HEK293 (cell line): ENCODE data around the gene GNPTAB.

Source experiments
- CTCF ChIA-PET: fragments of 350-600 bp; formaldehyde crosslinking; extraction: SDS; loops from one replicate; lab custom pipeline; 2021; ENCODE audit warnings: antibody characterized with exemption; lab: Yijun Ruan, JAX
- POLR2A ChIA-PET: fragments of 300-600 bp; formaldehyde crosslinking; extraction: SDS; loops from one replicate; lab custom pipeline; 2020; ENCODE audit warnings: antibody characterized with exemption, inconsistent platforms; lab: Yijun Ruan, JAX
- H3K27ac ChIP-seq: fragments of 200-500 bp; sonication (Bioruptor generic); 2 replicates; pipeline ENCODE4 v1.5.1; 2014; ENCODE audit warnings: low read depth, low read length, control low read depth, inconsistent platforms; ENCODE audit errors: extremely low read depth
- H3K36me3 ChIP-seq, 2 experiments: fragments of 200-500 bp in 1 of 2; sonication (Bioruptor generic) in 1 of 2; 1 replicate in 1 of 2; 2 replicates in 1 of 2; pipeline ENCODE4 v1.5.1; 2014 to 2017; ENCODE audit warnings: inconsistent platforms in 2 of 2, low read length in 2 of 2; ENCODE audit not compliant: control insufficient read depth in 2 of 2, insufficient read depth in 1 of 2
- H3K4me1 ChIP-seq: fragments of 200-500 bp; sonication (Bioruptor generic); 2 replicates; pipeline ENCODE4 v1.5.1; 2014; ENCODE audit warnings: mild to moderate bottlenecking, low read length, inconsistent platforms; ENCODE audit not compliant: control insufficient read depth, insufficient read depth
- H3K4me3 ChIP-seq: 2 replicates; pipeline ENCODE4 v1.5.1; 2011; ENCODE audit warnings: low read depth, mild to moderate bottlenecking, control low read depth, low read length, moderate library complexity
- H3K9me3 ChIP-seq: fragments of 200-500 bp; sonication (Bioruptor generic); 2 replicates; pipeline ENCODE4 v1.5.1; 2014; ENCODE audit warnings: low read depth, low read length, inconsistent platforms; ENCODE audit not compliant: control insufficient read depth, insufficient read depth
- GLIS2 ChIP-seq: fragments of 450-650 bp; formaldehyde crosslinking; IDR thresholded peaks from 2 replicates; pipeline ENCODE4 v1.5.1; 2016; ENCODE audit warnings: missing biosample characterization, missing genetic modification characterization
- INSM2 ChIP-seq: fragments of 450-650 bp; formaldehyde crosslinking; IDR thresholded peaks from 2 replicates; pipeline ENCODE4 v1.5.1; 2016; ENCODE audit warnings: missing biosample characterization, missing genetic modification characterization
- PATZ1 ChIP-seq: fragments of 450-650 bp; formaldehyde crosslinking; IDR thresholded peaks from 2 replicates; pipeline ENCODE4 v1.5.1; 2016; ENCODE audit warnings: missing biosample characterization, missing genetic modification characterization
- WT1 ChIP-seq: fragments of 450-650 bp; formaldehyde crosslinking; IDR thresholded peaks from 2 replicates; pipeline ENCODE4 v1.5.1; 2016; ENCODE audit warnings: missing biosample characterization, missing genetic modification characterization
- ZBTB11 ChIP-seq: fragments of 450-650 bp; formaldehyde crosslinking; conservative IDR thresholded peaks from 2 replicates; pipeline ENCODE4 v1.5.1; 2016; ENCODE audit warnings: low read depth, missing biosample characterization, missing genetic modification characterization
- ZBTB26 ChIP-seq: fragments of 450-650 bp; formaldehyde crosslinking; optimal IDR thresholded peaks from 2 replicates; pipeline ENCODE3; 2016; ENCODE audit warnings: missing biosample characterization, mild to moderate bottlenecking, missing genetic modification characterization
- ZBTB44 ChIP-seq: fragments of 450-650 bp; IDR thresholded peaks from 2 replicates; pipeline ENCODE4 v1.5.1; 2018; ENCODE audit warnings: missing biosample characterization, mild to moderate bottlenecking, missing genetic modification characterization
- ZBTB48 ChIP-seq: fragments of 450-650 bp; formaldehyde crosslinking; IDR thresholded peaks from 2 replicates; pipeline ENCODE4 v1.5.1; 2016; ENCODE audit warnings: missing biosample characterization, missing genetic modification characterization
- ZIC2 ChIP-seq: fragments of 450-650 bp; formaldehyde crosslinking; IDR thresholded peaks from 2 replicates; pipeline ENCODE4 v1.5.1; 2016; ENCODE audit warnings: missing biosample characterization, missing genetic modification characterization
- ZNF133 ChIP-seq: fragments of 450-650 bp; formaldehyde crosslinking; IDR thresholded peaks from 2 replicates; pipeline ENCODE4 v1.5.1; 2016; ENCODE audit warnings: missing biosample characterization, missing genetic modification characterization
- ZNF292 ChIP-seq: fragments of 450-650 bp; formaldehyde crosslinking; IDR thresholded peaks from 2 replicates; pipeline ENCODE4 v1.5.1; 2016; ENCODE audit warnings: low read depth, missing biosample characterization, missing genetic modification characterization, borderline replicate concordance
- ZNF423 ChIP-seq: fragments of 450-650 bp; formaldehyde crosslinking; IDR thresholded peaks from 2 replicates; pipeline ENCODE4 v1.5.1; 2016; ENCODE audit warnings: missing biosample characterization, missing genetic modification characterization
- ZNF488 ChIP-seq: fragments of 450-650 bp; formaldehyde crosslinking; IDR thresholded peaks from 2 replicates; pipeline ENCODE4 v1.5.1; 2016; ENCODE audit warnings: missing biosample characterization, missing genetic modification characterization
- ZNF510 ChIP-seq: fragments of 450-650 bp; formaldehyde crosslinking; IDR thresholded peaks from 2 replicates; pipeline ENCODE4 v1.5.1; 2018; ENCODE audit warnings: mild to moderate bottlenecking, missing genetic modification characterization, missing biosample characterization; ENCODE audit not compliant: insufficient replicate concordance
- ZNF544 ChIP-seq: fragments of 450-650 bp; formaldehyde crosslinking; IDR thresholded peaks from 2 replicates; pipeline ENCODE4 v1.5.0; 2017; ENCODE audit warnings: missing biosample characterization, missing genetic modification characterization
- ZNF624 ChIP-seq: fragments of 450-650 bp; formaldehyde crosslinking; IDR thresholded peaks from 2 replicates; pipeline ENCODE4 v1.5.1; 2017; ENCODE audit warnings: missing biosample characterization, missing genetic modification characterization
- ZNF677 ChIP-seq: fragments of 450-650 bp; IDR thresholded peaks from 2 replicates; pipeline ENCODE4 v1.5.0; 2018; ENCODE audit warnings: missing biosample characterization, mild to moderate bottlenecking, missing genetic modification characterization, moderate library complexity

The GNPTAB gene

GRCh38 chr12:101809208-101809607 lies 21.6 kb downstream of the GNPTAB start (continued):
- no peak for TF ChIP-seq ZIC2 (tag by site-specific recombination)
- no peak for TF ChIP-seq ZNF133
- TF ChIP-seq ZBTB26 (tag by site-specific recombination): no peak

- no peak overlapping the region for H3K27ac ChIP-seq
- POLR2A ChIA-PET: no interaction called here
- TF ChIP-seq ZNF624 (tag by site-specific recombination) (no peak), ZBTB11 (tag by site-specific recombination) (no peak), ZNF488 (tag by site-specific recombination) (no peak), WT1 (tag by site-specific recombination) (no peak), INSM2 (no peak), ZNF677 (no peak)
- TF ChIP-seq, all 188 proteins: peak for 0
- CTCF ChIA-PET: interaction anchor here (1.0 to 1.3 kb wide), 6 partner anchors 10 to 934 kb away, joined by 3 to 4 read pairs (median 3); no protein-coding TSS in a partner anchor
- H3K9me3 ChIP-seq: no peaks in the 10 kb centered on the region
- peaks cover 2% of the 10 kb centered on the region; the same call in 1 of the 2 replicates for H3K4me1 ChIP-seq
- H3K4me3 ChIP-seq: no peak overlapping the region
- no peaks in the 10 kb centered on the region for H3K36me3 ChIP-seq
These were observed 24.5 kb downstream of the GNPTAB start for GRCh38 chr12:101806265-101806664.

GRCh38 chr12:101804409-101804808 lies 26.4 kb downstream of the GNPTAB start:
- no peaks in the 10 kb centered on the region for H3K36me3 ChIP-seq
- no peak overlapping the region for H3K4me3 ChIP-seq
- no peak overlapping the region for H3K27ac ChIP-seq
- CTCF ChIA-PET: no interaction called here
- POLR2A ChIA-PET: no interaction called here
- no peaks in the 10 kb centered on the region for H3K9me3 ChIP-seq
- no peaks in the 10 kb centered on the region for H3K4me1 ChIP-seq
- TF ChIP-seq ZNF423 (tag by site-specific recombination) (no peak), ZBTB48 (tag by site-specific recombination) (no peak), ZNF292 (tag by site-specific recombination) (no peak), PATZ1 (no peak), ZNF544 (tag by site-specific recombination) (no peak), ZNF488 (tag by site-specific recombination) (no peak), GLIS2 (tag by site-specific recombination) (no peak), ZNF510 (tag by site-specific recombination) (no peak), ZBTB44 (tag by site-specific recombination) (no peak)
